GM23248 (cell line): ENCODE data around the gene FYB1. TPM values are rescaled to one million over a fixed set of nuclear protein-coding genes. Genes with fewer than 3 reads are reported as not detected.
A peak's percentile ranks its signal among the peaks of the same experiment; 100 is the strongest.

Experiments
- DNase-seq: peaks from one replicate; pipeline ENCODE4 v3.0.0-alpha.2; 2015
- H2AFZ ChIP-seq: fragments of 200-600 bp; sonication (generic); 2 replicates; pipeline ENCODE4 v1.6.1; 2016; ENCODE audit warnings: antibody characterized with exemption
- H3F3A ChIP-seq: fragments of 200-600 bp; sonication (generic); 2 replicates; pipeline ENCODE4 v1.6.1; 2016; ENCODE audit warnings: mild to moderate bottlenecking, antibody characterized with exemption, mixed run types; ENCODE audit not compliant: insufficient read depth
- H3K27ac ChIP-seq: fragments of 200-600 bp; sonication (generic); 2 replicates; pipeline ENCODE4 v1.5.1; 2016; ENCODE audit warnings: mild to moderate bottlenecking
- H3K27me3 ChIP-seq: fragments of 200-600 bp; sonication (generic); replicated peaks from 2 replicates; pipeline ENCODE4 v1.6.1; 2016; ENCODE audit warnings: mild to moderate bottlenecking; ENCODE audit not compliant: insufficient read depth
- H3K36me3 ChIP-seq: fragments of 200-600 bp; sonication (generic); 2 replicates; pipeline ENCODE4 v1.6.1; 2016; ENCODE audit warnings: low read depth, mild to moderate bottlenecking
- H3K4me1 ChIP-seq: fragments of 200-600 bp; sonication (generic); 2 replicates; pipeline ENCODE4 v1.6.1; 2016; ENCODE audit warnings: mild to moderate bottlenecking; ENCODE audit not compliant: insufficient read depth
- H3K4me2 ChIP-seq: fragments of 200-600 bp; sonication (generic); one replicate; pipeline ENCODE4 v1.6.1; 2016; ENCODE audit warnings: mild to moderate bottlenecking; ENCODE audit not compliant: unreplicated experiment
- H3K4me3 ChIP-seq: fragments of 200-600 bp; sonication (generic); 2 replicates; pipeline ENCODE4 v1.5.1; 2016; ENCODE audit warnings: mild to moderate bottlenecking
- H3K79me2 ChIP-seq: fragments of 200-600 bp; sonication (generic); 2 replicates; pipeline ENCODE4 v1.6.1; 2016; ENCODE audit warnings: mild to moderate bottlenecking; ENCODE audit not compliant: insufficient read depth
- H3K9ac ChIP-seq: fragments of 200-600 bp; sonication (generic); 2 replicates; pipeline ENCODE4 v1.6.1; 2016; ENCODE audit warnings: mild to moderate bottlenecking
- H3K9me2 ChIP-seq: fragments of 200-600 bp; sonication (generic); 2 replicates; pipeline ENCODE4 v1.6.1; 2016; ENCODE audit warnings: mixed run types, mild to moderate bottlenecking, moderate library complexity; ENCODE audit not compliant: insufficient read depth
- H3K9me3 ChIP-seq: fragments of 200-600 bp; sonication (generic); one replicate; pipeline ENCODE4 v1.6.1; 2017; ENCODE audit warnings: low read depth
- H4K20me1 ChIP-seq: fragments of 200-600 bp; sonication (generic); 2 replicates; pipeline ENCODE4 v1.6.0; 2016; ENCODE audit not compliant: insufficient read depth
- EZH2 ChIP-seq: fragments of 200-600 bp; sonication (generic); IDR thresholded peaks from 2 replicates; pipeline ENCODE4 v1.6.1; 2018; ENCODE audit warnings: antibody characterized with exemption, mild to moderate bottlenecking; ENCODE audit not compliant: insufficient read depth, poor library complexity, severe bottlenecking
- EZH2phosphoT487 ChIP-seq: fragments of 200-600 bp; sonication (generic); IDR thresholded peaks from 2 replicates; pipeline ENCODE4 v1.6.1; 2018; ENCODE audit warnings: antibody characterized with exemption, moderate library complexity, mild to moderate bottlenecking, low read depth; ENCODE audit not compliant: insufficient read depth
- WGBS, 2 experiments: methylation state at CpG; one replicate each; pipeline ENCODE4 v1.1.6; 2015 to 2017; ENCODE audit warnings: low lambda C conversion rate in 2 of 2, low coverage in 1 of 2; ENCODE audit errors: missing lambda C conversion rate in 2 of 2; 5-methylcytosine and 5-hydroxymethylcytosine counted together
- in situ Hi-C: fragments of 300-500 bp; cut with MboI; formaldehyde crosslinking; loops from 2 replicates; pipeline ENCODE4 v1.15.0; 2020
- polyA plus RNA-seq: library from polyadenylated mRNA; unstranded; fragments of >200 nt; fragmentation: Nextera tagmentation; extraction: Ambion mirVana; gene quantifications from 2 replicates; pipeline ENCODE4 v1.2.1, GENCODE V29; 2016
- total RNA-seq: library from RNA; depleted of rRNA; stranded (reverse); fragments of >200 nt; shearing (Covaris generic); gene quantifications from 2 replicates; pipeline ENCODE4 v1.2.3, GENCODE V29; 2014

Gene FYB1
- total and polyA plus RNA-seq, 2 experiments from 2014 or later, result 0.11 TPM; not detected in 1

DNA sequence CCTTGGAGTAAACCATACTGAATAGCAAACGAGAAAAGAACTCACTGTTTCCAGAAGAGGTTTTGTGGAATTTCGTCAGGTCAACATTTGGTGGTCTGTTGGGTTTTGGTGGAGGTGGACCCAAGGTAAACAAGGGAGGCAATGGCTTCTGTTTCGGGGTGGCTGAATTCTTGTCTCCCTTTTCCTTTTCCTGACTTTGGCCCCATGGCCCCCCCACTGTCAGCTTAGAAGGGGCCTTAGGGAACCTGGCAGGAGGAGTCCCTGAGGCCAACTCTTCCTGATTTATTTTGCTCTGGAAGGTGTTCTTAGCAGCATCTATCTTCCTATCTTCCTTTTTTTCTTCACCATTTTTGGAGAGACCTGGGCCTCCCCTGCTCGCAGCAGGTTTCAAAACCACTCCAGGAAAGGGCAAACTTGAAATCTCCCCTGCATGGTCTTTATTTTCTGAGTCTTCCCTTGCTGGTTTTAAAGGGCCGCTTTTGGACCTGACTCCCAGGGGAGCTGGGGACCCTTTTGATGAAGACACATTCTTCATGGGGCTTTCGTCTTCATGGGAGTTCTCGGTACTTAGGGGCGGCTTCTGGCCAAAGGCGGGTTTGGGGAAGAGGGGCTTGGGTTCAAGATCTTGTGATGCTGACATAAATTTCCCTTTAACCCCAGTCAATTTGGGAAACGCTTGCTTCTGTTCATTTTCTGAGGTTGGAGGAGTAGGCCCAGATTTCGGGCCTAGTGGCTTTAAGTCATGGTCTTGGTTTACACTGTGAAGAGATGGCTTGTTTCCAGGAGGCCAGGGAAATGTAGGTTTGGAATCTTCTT is 17.4 kb downstream of the FYB1 start:
- H3K27me3 ChIP-seq, result no peaks in the 10 kb centered on the region
- WGBS, 2 experiments, result 93 to 96% methylated on average over 11 of the region's 11 CpGs
- no peaks in the 10 kb centered on the region for H4K20me1 ChIP-seq
- DNase-seq, result no peak
- no peak overlapping the region for H2AFZ ChIP-seq
- no peaks in the 10 kb centered on the region for H3K9me2 ChIP-seq
- no peak overlapping the region for H3K27ac ChIP-seq
- H3K4me3 ChIP-seq, result no peak overlapping the region
- in situ Hi-C loops, result loop anchor here (25.0 kb wide), 1 partner anchor 360 kb away; no protein-coding TSS in a partner anchor
- H3K36me3 ChIP-seq, result no peaks in the 10 kb centered on the region
- H3F3A ChIP-seq, result peaks cover 5% of the 10 kb centered on the region
- no peaks in the 10 kb centered on the region for H3K79me2 ChIP-seq
- H3K9me3 ChIP-seq, result no peaks in the 10 kb centered on the region
- no peak overlapping the region for H3K4me2 ChIP-seq
- no peak overlapping the region for H3K9ac ChIP-seq
- H3K4me1 ChIP-seq, result peaks cover 7% of the 10 kb centered on the region
- TF ChIP-seq EZH2phosphoT487 (no peak), EZH2 (no peak)

- H4K20me1 ChIP-seq, result no peaks in the 10 kb centered on the region
- no peak overlapping the region for H3K4me2 ChIP-seq
- no peaks in the 10 kb centered on the region for H3K9me2 ChIP-seq
- H3K79me2 ChIP-seq, result no peaks in the 10 kb centered on the region
- no peak overlapping the region for H3K4me3 ChIP-seq
- H3K4me1 ChIP-seq, result peaks cover 13% of the 10 kb centered on the region
- 93 to 100% methylated on average over 1 of the region's 1 CpG for WGBS, 2 experiments
- no peaks in the 10 kb centered on the region for H3K9me3 ChIP-seq
- no peak overlapping the region for H3K27ac ChIP-seq
- no peaks in the 10 kb centered on the region for H3K36me3 ChIP-seq
- H3K9ac ChIP-seq, result no peak overlapping the region
- no peak overlapping the region for H2AFZ ChIP-seq
- TF ChIP-seq EZH2phosphoT487 (no peak), EZH2 (no peak)
- no peaks in the 10 kb centered on the region for H3K27me3 ChIP-seq
- peaks cover 11% of the 10 kb centered on the region for H3F3A ChIP-seq
- DNase-seq, result no peak
- in situ Hi-C loops, result loop anchor here (25.0 kb wide), 1 partner anchor 361 kb away; no protein-coding TSS in a partner anchor
Observed at GRCh38 chr5:39201160-39201780, 18.1 kb downstream of the FYB1 start.

- TF ChIP-seq EZH2 (no peak), EZH2phosphoT487 (no peak)
- no peaks in the 10 kb centered on the region for H3K9me3 ChIP-seq
- in situ Hi-C loops, result loop anchor here (25.0 kb wide), 1 partner anchor 362 kb away; no protein-coding TSS in a partner anchor
- no peak for DNase-seq
- no peak overlapping the region for H3K4me2 ChIP-seq
- peaks cover 21% of the 10 kb centered on the region for H3F3A ChIP-seq
- H3K4me1 ChIP-seq, result peaks cover 24% of the 10 kb centered on the region
- WGBS, 2 experiments, result 57 to 66% methylated on average over 4 of the region's 4 CpGs
- no peaks in the 10 kb centered on the region for H3K27me3 ChIP-seq
- no peaks in the 10 kb centered on the region for H3K9me2 ChIP-seq
- no peaks in the 10 kb centered on the region for H3K36me3 ChIP-seq
- H3K79me2 ChIP-seq, result no peaks in the 10 kb centered on the region
- H3K4me3 ChIP-seq, result no peak overlapping the region
- H3K9ac ChIP-seq, result no peak overlapping the region
- no peak overlapping the region for H3K27ac ChIP-seq
- no peaks in the 10 kb centered on the region for H4K20me1 ChIP-seq
- peak overlapping the region; percentile 42; the same call in 1 of the 2 replicates for H2AFZ ChIP-seq
Observed at GRCh38 chr5:39200081-39200480, 19.3 kb downstream of the FYB1 start.

DNA sequence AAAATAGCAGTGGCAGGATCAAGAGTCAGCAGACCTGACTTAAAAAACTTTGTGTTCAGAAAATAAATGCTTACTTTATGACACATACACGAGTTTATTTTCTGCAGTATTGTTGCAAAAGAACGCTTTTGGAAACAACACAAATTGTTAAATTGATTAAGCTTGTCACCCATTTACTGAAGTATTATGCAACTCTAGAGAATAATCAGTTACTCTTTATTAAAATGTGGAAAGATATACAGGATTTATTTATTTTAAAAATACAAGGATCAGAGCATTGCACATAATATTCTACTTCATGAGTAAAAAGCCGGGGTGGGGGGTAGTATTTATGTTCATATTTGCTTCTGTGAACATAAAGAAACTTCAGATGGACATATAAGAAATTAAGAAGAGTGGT is 20.0 kb downstream of the FYB1 start:
- no peaks in the 10 kb centered on the region for H4K20me1 ChIP-seq
- in situ Hi-C loops, result no loop called here
- H2AFZ ChIP-seq, result no peak overlapping the region
- no peaks in the 10 kb centered on the region for H3K9me2 ChIP-seq
- no peaks in the 10 kb centered on the region for H3K9me3 ChIP-seq
- WGBS, 2 experiments, result 42 to 52% methylated on average over 3 of the region's 3 CpGs
- no peaks in the 10 kb centered on the region for H3K36me3 ChIP-seq
- H3K4me1 ChIP-seq, result peaks cover 30% of the 10 kb centered on the region
- no peaks in the 10 kb centered on the region for H3K27me3 ChIP-seq
- no peak overlapping the region for H3K27ac ChIP-seq
- H3F3A ChIP-seq, result peaks cover 22% of the 10 kb centered on the region
- no peaks in the 10 kb centered on the region for H3K79me2 ChIP-seq
- no peak overlapping the region for H3K9ac ChIP-seq
- H3K4me3 ChIP-seq, result no peak overlapping the region
- no peak overlapping the region for H3K4me2 ChIP-seq
- DNase-seq, result peak; percentile 43
- no peak for TF ChIP-seq EZH2
- TF ChIP-seq EZH2phosphoT487, result no peak
